CD1c-positive myeloid dendritic cell (primary cell): ENCODE measurements around the gene CBY1.
"Not testable (repeated sequence)": the region's sequence is repeated elsewhere in the genome, so short reads cannot be mapped to it uniquely, and the experiment has no call there.

Experiments
- DNase-seq: peaks from one replicate; pipeline ENCODE4 v3.0.0-alpha.2; 2016; ENCODE audit errors: extremely low spot score

CBY1 gene

DNA sequence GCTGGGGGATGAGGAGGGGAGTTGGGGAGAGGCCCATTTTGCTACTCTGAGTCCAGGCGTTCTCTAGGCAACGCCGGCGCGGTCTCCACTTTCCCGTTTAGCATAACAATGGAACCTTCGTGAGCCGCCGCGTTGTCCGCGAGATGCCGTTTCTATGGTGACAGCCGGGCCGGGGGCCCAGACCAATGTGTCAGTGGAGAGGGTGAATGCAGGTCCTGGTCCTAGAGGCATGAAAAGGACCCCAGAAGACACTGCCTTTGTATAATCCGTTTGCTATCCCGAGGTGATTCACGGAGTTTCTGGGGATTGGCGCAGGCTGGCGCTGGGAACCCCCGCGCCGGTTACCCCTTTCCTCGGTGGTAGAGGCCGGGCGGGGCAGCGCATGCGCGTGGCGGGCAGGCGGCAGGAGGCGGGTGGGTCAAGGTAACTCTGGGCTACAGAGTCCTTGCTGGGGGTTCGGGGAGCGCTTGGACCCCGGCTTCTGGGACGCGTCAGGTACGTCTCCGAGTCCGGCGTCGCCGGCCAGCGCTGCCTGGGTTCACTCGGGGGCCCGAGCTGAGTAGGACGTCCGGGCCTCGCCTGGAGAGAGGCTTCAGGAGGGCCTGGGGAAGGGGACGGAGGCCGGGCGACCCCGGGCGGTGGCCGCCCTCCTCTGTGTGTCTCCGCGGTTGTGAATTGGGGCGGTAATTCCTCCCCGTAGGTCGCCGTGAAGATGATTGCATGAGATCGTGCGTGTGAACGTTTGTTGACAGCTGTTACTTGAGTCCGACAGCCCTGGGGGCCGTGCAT, at the start of gene CBY1, which contains the start of gene FAM227A:
TSS of gene CBY1 (plus strand) at position 383 of the 789 bp plus-strand sequence. CDS start 11,417 bp downstream, outside the sequence.
TSS of gene FAM227A (minus strand) at position 137 of the 789 bp plus-strand sequence. CDS start 6,224 bp downstream, outside the sequence.
- peak; percentile 91 for DNase-seq

DNA sequence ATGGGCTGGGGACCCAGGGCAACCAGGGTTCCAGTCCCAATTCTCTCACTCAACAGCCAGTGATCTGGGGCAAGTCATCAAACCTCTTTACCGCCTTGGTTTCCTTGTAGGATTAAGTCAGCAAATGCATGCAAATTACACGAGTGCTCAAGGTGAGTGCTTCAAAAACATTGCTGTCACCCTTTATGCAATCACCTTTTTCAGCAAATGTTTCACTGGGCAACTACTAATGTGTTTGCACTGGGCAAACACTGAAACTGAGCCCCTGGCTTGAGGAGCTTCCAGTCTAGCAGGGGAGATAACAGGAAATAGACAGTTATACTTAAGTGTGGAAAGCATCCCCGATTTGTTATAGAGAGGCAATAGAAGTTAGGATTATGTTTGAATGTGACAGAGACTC, 48.8 kb upstream of the CBY1 start:
- DNase-seq = no peak

DNA sequence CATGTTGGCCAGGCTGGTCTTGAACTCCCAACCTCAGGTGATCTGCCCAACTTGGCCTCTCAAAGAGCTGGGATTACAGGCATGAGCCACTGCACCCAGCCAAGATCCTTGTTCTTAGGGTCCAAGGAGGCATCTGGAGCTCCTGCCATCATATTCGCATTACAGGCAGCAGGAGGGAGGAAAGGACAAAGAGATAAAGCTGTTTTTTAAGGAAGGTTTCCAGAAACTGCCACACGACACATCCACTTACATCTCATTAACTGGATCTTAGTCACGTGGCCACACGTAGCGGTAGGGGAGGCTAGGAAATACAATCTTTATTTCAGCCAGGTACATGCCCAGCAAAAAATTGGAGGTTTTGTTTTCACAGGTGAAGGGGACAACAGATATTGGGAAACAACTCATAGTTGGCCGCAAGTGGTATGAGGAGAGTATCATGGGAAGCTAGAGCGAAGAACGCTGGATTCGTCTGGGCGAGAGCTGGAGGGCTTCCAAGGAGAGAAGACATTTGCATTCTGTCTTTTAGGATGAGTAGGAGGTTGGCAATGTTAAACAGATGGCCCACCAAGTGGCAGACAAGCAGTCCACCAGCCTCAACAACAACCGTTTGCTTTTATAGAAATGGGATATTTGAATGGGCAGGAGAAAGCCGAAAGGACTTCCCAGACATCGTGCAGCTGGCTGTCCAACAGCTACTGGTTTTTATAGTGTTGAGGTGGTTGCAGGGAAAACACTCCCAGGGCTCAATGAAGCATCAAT, 47.3 kb upstream of the CBY1 start:
- no peak for DNase-seq

DNA sequence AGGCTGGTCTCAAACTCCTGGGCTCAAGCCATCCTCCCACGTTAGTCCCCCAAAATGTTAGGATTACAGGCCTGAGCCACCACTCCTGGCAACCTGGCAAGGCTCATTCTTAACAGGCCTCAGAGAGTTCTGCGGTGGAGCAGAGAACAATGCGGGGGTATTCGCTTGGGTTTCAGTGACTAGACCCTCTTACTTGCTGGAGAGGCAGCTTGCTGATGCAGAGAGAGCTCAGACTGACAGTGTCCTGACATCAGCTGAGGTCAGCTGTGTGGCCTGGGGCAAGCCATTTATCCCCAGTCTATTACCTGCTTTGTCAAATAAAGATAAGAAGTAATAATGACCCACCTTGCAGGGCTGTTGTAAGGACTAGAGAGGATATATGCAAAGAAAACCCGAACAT, 46.2 kb upstream of the CBY1 start:
- no peak for DNase-seq

GRCh38 chr22:38611559-38611958, 44.9 kb upstream of the CBY1 start:
- DNase-seq = no peak

DNA sequence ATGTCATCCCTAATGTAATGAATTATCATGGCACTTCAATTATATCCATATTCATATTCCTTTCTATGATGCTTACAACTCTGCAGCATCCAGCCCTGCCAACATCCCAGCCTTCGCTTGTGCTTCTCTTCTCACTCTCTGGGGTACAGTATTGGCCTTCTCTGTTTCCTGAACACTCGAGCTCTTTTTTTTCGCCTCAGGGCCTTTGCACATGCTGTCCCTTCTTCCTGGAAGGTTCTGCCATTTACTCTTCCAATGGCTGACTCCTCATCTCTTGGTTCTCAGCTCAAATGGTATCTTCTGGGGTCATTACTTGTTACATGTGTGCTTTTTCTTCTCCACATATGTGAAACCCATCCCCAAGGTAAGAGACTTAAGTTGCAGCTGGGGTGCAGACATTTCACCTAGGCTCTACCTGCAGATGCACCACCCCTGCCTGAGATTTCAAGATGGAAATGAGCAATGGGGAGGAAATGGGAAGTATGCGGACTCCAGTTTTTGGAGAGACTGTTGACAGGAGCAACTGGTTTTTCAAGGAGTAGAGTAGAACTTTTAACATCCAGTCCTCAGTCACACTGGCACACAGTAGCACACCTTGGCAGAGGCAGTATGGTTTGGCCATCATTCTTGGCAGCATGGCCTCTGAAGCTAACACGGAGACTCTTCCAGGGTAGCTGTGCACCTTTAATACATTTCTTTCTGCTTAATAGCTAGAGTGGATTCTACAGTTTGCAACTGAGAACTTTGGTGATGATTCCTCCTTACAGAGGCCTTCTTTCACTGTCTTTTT, 44.0 kb upstream of the CBY1 start:
- no peak for DNase-seq

GRCh38 chr22:38613588-38613987, 42.9 kb upstream of the CBY1 start:
- no peak for DNase-seq

GRCh38 chr22:38614332-38615063, 41.9 kb upstream of the CBY1 start:
- DNase-seq = no peak

- not testable (repeated sequence) for DNase-seq
Measured at GRCh38 chr22:38615064-38615405, 41.4 kb upstream of the CBY1 start.

GRCh38 chr22:38618258-38618657, 38.2 kb upstream of the CBY1 start:
- DNase-seq = no peak

- no peak for DNase-seq
Measured at GRCh38 chr22:38618682-38619081, 37.8 kb upstream of the CBY1 start.

GRCh38 chr22:38623351-38623750, 33.1 kb upstream of the CBY1 start:
- peak; percentile 2 for DNase-seq

DNA sequence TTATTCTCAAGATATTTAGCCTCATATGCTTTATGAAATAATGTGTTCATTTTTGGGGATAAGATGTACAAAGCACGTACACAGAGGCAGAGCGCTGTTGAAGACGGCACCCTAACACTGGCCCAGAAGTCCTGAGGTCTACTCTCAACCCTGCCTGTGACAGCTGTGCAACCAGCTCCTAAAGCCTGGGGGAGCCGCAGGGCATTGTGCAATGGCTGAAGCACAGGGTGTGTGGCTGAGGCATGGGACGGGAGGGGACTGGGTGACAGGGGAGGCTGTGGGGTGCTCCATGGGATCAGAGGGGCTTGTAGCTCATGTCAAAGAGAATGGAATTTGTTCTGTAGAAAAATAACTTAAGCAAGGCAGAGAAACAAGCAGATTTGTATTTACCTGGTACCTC, 28.0 kb upstream of the CBY1 start:
- DNase-seq = no peak

DNA sequence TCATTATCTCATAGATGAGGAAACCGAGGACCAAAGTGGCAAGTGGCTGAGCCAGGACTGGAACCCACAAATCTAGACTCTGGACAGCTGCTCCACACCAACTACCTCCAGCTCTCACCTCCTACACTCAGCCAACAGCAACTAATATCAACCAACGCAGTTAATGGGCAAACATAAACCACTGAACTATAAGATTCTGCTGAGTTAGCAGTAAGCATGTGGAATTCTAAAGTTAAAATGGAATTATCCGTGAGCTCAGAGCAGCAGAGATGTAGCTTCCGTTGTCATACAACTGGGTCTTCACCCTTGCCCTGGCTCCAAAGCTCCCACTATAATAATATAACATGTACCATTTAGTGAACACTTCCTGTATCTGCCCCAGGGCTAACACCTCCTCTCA, 27.3 kb upstream of the CBY1 start:
- DNase-seq = no peak

DNA sequence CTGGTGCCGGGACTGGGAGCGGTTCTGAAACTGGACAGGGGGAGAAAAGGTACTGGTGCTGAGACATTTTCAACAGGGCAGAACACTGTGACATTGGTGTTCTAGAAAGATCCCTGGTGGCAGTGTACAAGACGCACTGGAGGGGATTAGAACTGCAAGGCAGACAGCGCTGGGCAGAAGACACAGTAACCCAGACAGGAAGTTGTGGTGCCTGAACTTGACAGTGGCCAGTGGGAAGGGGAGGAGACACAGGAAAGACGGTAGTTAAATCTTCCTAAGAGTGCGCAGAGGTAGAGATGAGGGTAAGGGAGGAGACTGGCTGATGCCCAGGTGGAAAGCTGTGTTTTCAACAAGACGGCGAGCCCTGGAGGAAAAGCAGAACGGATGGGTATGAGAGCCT, 24.7 kb upstream of the CBY1 start:
- DNase-seq = peak; percentile 13

- no peak for DNase-seq
Measured at GRCh38 chr22:38632528-38632927, 23.9 kb upstream of the CBY1 start.

GRCh38 chr22:38638216-38638615, 18.2 kb upstream of the CBY1 start:
- no peak for DNase-seq

DNA sequence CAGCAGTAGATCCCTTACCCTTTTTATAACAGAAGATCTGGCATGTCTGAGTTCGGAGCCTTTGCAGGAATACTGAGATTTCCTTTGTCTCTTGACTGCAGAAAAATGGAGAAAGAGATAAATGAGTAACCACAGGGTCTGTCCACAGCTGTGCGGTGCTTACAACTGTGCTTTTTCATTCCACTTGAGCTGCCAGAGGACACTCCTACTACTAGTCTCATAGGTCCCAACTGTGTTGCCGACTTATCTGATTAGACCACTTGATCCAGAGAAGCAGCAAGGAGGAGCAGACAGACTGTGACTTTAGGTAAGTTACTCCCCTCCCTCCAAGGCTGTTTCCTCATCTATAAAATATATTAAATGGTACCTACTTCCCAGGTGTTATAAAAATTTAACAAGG, 17.7 kb upstream of the CBY1 start:
- DNase-seq = no peak

- DNase-seq = no peak
Measured at GRCh38 chr22:38641476-38642040, 14.9 kb upstream of the CBY1 start.

DNA sequence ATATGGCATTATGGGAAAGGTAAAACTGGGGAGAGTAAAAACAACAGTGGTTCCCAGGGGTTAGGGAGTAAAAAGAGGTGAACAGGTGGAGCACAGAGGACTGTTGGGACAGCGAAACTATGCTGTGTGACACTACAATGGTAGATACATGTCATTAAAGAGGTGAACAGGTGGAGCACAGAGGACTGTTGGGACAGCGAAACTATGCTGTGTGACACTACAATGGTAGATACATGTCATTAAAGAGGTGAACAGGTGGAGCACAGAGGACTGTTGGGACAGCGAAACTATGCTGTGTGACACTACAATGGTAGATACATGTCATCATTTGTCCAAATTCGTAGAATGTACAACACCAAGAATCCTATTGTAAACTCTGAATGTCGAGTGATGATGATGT, 12.2 kb upstream of the CBY1 start:
- not testable (repeated sequence) for DNase-seq

DNA sequence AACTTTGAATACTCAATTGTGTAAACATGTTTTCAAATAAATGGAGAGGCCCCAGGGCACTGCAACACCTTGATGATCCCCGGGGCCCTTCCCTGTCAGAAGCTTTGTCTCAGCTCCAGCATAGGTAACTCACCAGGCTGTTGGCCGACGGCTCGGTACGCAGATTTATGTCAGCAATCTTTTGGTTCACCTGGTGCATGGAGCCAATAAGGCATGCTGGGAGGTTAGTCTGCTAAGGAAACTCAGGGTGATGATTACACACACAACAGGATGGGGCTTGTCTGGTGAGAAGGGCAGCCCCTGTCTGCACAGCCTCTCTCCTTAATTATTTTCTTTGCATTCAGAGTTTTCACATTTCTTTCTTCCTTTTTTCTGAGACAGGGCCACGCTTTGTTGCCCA, 11.0 kb upstream of the CBY1 start:
- no peak for DNase-seq
